ENCODE data around the gene CFAP206.

CFAP206 gene

DNA sequence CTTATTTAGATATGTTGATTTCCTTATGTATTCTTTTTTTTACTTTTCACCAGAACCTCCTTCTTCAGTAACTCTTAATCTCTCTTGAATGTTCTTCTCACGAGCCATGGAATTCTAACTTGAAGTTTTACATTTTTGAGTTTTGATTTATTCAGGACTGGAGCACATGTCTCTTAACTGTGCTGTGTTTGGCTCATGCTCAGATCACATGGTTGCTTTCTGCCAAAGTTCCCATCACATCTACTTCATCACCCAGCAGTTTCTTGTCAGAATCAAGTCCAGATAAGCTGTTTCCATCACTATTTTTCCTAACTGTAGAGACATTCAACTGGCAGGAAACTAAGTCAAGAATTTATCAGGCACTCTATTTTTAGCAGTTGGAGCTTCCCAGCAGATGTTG is 96.7 kb downstream of the CFAP206 start:
- in situ Hi-C loops (cut with MboI; ENCODE audit: low sequenced_read_pairs): no loop called here

All from HL-60/S4 treated with phorbol 12-myristate 13-acetate at 8.2 ng/mL for 4 days and 3 days (cell line).